Activated CD4-positive, alpha-beta T cell treated with anti-CD3 and anti-CD28 coated beads, Interleukin-10, Interleukin-2, amounts not matched to agents 100 ng/mL and 50 ng/mL, durations not matched to agents 16 hours and 8 hours (primary cell): ENCODE measurements around the gene SCN8A.

Experiments
- DNase-seq: peaks from one replicate; pipeline ENCODE4 v3.0.0-alpha.2; 2020

The SCN8A gene

DNA sequence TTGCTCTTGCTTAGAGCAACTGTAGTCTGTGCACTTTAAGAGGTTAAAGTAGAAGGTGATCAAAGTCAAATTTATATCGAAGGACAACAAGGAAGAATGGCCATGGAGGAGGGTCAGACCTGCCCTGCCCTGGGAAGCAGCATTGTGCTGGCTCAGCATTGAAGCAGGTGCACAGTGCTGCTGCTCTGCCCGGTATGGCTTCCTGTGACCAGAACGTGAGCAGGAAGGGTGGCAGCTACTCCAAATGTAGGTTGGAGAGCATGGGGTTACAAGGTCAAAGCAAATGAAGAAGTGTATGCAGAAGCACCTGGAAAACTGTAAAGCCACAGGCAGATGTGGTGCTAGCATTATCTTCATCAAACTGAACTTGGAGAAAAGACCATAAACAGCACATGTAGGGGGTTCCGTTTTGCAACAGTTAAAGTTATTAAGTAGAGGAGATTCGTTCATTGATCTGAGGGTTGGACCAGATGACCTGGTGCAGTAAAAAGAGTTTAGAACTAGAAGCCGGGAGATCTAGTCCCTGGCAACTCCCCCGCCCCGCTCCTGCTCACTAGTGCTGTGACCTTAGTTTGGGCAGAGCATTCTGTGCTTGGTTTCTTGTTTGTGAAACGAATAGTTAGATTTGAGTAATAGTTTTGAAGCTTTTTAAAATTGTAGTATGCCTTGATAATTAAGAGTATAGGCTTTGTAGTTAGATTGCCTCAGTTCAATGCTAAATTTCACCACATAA is 84.2 kb downstream of the SCN8A start:
- no peak for DNase-seq

DNA sequence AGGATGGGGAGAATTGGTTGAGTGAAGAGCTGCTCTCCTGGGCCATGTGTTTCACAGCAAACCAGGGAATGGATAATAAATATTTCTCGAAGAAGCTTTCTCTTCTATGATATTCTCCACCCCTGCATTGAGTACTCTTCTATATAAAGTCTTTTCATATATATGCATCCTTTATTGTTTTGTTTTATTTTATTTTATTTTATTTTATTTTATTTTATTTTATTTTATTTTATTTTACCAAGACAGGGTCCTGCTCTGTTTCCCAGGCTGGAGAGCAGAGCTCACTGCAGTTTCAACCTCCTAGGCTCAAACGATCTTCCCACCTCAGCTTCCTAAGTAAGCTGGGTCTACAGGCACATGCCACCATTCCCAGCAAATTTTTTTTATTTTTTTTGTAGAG is 85.8 kb downstream of the SCN8A start:
- DNase-seq = no peak

DNA sequence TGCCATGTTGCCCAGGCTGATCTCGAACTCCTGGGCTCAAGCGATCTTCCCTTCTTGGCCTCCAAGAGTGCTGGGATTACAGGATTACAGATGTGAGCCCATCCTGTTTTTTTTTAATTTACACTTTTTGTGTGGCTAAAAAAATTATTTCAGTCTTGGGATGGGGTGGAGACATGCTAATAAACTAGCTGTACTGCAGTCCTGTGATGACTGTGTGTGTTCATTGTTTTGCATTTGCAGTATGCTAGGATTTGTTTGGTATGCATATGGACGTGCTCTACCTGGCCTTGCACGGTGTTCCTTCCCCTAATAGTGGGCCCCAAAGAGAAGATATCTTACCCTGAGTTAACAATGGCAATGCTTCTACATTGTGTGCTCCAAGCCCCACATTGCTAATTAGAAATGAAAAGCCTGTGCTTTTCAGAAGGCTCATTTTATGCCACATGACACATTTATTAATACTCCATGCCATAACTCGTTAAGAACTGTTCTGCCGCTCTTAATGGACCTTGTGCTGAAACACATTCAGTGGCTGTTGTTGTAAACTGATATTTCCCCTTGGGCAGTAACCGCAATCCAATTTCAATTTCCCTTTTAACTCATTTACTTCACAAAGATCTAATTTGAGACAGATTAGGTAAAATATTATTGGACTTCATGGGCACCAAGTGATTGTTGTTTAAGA is 86.4 kb downstream of the SCN8A start:
- DNase-seq = no peak

DNA sequence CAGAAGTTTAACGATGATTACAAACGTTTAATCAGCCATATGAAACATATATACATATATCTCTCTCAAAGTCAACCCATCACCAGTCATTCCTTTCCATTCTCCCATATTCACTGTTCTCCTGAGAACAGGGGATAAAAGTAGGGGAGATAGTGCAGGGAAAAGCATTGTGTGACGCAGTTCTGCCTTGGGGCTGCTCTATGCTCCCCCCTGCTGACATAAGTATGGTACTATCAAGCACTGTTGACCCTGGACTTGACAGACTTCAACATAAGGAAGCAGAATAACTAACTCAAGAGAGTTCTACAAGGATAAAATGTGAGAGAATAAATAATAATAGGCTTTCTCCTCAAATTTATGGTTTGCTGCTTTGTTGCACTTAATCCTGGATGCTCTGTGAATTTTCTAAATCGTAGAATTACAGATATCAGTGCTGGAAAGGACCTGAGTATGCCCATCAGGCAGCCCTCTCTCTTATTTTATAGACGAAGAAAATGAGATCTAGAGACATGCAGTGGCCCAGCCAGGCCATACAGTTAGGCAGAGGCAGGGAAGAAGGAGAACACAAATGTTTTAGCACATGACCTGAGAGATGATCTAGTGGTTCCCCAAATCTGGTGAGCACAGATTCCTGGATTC is 87.2 kb downstream of the SCN8A start:
- peak; percentile 39 for DNase-seq

DNA sequence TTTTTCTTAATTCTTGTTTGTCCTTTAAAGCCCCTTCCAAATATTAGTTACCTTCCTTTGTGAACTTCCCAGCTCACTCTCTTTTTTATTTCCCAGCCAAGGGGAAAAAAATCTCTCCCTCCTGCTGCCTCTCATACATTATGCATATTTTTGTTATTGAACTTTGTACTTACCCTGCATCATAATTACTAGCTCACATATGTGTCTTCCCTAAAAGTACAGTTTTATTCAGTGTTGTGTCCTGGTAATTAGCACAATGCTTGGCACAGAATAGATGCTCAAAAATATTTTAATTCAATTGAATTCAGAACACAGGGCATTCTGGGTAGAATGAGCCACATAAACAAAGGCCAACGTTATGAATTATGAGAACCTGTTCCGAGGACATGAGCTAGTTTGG is 91.9 kb downstream of the SCN8A start:
- no peak for DNase-seq

DNA sequence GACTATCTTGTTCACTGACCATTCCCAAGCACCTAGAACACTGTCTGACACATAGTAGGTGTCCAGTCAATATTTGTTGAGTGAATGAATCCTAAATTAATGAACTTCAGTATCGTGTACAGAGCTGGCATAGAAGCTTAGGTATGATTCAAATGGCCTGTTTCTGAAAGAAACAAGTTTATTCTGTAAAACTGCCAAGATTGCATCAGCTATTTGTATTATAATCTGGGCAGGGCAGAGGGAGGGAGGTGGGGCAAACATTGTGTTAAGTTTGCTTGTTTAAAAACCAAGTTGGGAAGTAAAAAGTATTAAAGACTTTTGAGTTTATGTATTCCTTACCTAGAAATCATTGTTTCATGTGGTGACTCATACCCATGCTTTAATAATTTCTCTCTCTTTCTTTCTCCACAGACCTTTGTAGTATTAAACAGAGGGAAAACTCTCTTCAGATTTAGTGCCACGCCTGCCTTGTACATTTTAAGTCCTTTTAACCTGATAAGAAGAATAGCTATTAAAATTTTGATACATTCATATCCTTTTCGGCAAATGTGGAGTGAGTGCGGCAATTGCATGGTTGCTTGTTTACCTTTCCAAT is 92.8 kb downstream of the SCN8A start:
- no peak for DNase-seq

DNA sequence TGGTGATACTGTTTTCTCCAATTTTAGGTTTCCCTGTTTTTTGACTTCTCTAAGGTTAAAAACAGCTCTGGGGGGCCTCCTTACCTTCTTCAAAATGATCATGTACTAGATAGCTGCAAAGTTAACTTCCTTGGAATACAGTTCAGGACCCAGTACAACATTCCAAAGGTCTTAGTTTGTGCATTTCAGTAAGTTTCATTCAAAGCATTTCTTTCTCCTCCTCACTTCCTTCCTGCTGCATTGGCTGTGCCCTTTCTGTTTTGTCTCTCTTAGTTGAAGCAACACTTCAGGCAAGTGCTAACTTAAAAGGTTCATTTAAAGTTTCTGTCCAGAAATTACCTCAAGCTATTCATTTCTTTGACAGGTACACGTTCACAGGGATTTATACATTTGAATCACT is 95.7 kb downstream of the SCN8A start:
- no peak for DNase-seq

DNA sequence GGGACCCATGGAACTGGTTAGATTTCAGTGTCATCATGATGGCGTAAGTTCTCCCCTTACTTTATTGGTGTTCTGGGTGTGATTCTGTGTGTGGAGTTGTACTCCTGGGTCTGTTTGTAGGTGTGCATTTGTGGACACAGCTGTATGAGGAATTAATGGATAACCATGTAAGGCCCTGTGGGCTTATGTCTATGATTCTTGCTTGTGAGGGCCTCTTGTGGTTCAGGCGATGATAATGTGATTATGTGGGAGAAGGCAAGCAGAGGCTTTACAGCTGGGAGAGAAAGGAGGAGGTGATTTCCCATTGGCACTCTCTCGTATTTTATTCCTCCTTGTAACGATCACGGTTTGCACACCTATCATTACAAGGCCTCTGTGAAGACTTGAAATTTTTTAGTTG is 96.1 kb downstream of the SCN8A start:
- DNase-seq = no peak

DNA sequence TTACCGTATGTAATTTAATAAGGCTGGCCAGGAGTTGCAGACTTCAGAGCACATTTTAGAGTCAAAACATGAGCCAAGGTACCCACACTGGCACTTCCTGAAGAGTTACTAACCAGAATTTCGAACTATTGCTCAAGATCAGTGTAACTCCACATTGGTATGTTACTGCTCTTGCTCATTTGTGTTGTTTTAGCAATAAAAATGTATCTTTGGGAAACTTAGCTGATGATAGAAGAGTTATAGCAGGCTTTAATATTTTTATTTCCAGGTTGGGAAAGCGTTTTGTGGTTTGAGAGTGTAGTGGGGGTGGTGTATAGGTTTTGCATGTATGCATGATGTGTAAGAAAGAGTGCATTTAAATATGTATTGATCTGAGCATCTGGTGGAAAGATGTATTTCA is 96.6 kb downstream of the SCN8A start:
- DNase-seq = no peak

DNA sequence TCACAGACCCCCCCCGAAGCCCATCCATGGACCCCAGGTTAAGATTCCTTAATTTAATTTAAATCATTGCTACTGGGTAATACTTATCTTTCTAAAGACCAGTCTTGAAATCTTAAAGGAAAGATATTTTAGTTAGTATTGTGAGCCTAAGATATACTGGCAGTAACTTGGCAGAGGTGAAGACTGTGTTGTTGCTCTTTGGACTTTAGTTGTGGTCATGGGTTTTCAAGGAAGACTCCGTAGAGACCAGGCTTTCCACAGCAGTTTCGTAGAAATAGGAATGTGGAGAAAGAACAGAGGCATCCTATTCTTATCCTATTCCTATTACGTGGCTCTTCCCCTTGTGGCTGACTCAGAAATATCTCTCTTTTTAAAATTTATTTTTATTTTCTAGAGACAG is 99.0 kb downstream of the SCN8A start:
- DNase-seq = no peak

DNA sequence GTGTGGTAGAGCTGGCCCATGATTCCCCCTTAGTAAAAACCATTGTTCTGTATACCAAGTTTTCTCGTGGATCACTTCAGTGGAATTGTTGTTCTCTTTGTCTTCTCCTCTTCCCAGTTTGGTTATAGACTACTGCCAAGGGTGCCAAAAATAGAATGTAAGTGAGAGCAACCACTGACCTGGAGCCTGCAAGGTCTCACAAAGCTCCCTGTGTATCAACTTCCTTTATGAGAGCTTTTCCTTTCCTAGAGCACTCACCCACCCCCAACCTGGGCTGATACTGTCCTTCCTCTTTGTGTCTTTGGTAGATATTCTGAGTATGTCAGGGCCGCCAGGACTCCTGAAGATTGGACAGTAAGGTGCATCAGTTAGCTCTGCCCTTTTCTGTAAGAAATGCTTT is 101.0 kb downstream of the SCN8A start:
- no peak for DNase-seq

DNA sequence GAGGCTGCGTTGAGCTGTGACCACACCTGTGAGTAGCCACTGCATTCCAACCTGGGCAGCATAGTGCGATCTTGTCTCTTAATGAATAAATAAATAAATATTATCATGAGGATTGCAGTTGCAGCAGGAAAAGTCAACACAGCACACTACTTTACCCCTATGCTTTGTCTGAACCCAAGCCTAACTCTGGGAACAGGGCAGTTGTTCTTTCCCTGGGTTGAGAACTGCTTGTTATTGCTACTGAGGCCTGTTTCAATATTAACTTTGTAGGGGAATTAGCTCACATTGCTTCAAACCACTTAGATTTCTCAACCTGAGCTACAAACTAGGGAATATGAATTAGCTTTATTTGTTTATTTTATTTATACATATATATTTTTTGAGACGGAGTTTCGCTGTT is 102.5 kb downstream of the SCN8A start:
- no peak for DNase-seq

DNA sequence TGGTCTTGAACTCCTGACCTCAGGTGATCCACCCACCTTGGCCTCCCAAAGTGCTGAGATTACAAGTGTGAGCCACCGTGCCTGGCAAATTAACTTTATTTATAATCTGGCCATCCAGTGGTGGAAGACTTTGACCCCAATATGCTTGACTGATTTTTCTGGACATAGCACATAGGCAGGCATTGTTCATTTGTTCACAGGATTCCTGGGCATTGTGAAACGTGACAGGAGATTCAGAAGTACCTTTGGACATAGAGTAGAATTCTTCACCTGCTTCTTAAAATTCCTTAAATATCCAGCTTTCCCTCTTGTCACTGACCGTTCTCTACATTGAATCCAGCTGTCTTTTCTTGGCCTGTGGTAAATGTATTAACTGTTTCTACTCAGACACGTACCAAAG is 103.1 kb downstream of the SCN8A start:
- DNase-seq = no peak

DNA sequence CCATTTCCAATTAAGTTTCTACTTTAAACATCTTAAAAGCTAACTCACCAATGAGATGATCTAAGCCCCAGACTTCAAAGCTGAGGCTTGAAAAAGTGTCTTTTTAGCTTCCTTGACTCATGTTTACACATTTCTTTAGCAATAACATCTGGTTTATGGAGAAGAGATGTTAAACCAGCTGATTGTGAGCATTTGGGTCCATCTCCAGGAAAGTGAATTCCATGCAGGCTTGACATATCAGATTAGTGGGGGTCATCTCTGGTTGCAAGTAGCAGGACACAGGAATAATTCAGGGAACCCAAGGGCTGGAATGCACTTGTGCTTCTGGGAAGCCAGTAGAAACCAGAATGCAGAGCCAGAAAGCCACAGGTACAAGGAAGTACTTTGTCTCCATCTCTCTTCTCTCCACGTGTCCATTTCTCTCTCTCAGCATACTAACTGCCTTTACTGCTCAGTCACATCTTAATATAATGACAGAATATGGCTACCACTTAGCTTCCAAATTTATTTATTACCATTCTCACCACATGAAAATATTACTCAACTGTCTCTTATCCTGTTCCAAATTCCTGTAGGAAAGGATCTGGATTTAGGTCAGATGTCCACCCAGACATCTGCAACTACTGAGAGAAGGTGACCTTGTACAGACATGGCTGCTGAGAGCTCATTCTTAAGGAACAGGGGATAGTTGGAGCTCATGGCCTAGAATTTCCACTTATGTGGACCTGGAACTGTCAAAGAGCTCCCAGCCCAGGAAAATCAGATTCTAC is 104.4 kb downstream of the SCN8A start:
- DNase-seq = no peak

DNA sequence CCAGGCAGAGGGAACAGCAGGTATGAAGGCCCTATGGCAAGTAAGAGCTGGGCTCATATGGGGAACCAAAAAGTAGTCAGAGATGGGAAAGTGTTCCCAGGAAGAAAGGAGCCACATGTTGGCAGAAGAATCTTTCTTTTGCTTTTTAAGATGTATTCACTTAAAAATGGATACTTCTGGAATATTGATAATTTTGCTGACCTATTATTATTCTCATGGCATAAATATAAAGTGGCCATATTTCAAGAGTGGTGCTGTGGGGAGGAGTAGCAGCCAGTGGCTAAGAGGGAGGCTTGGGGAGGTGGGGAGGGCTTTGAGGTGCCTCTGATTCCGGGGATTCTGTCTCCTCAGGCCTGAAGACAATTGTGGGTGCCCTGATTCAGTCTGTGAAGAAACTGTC is 108.2 kb downstream of the SCN8A start:
- no peak for DNase-seq

DNA sequence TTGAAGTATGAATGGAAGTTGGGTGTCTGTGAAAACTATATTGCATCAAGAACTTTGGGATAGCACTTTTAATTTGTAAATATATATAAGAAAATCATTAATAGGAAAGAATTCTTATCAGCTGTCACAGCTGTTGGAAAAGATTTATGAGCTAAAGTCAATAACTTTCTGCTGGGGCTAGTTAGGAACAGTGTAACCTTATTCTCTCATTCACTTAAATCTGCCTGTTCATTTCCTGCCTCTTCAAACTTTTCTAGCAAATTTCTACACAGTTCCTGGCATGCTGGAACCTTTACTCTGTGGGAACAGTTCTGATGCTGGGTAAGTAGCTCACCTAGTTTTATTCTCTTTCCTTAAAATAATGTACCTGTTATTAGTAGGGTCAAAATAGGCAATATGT is 109.9 kb downstream of the SCN8A start:
- DNase-seq = no peak

DNA sequence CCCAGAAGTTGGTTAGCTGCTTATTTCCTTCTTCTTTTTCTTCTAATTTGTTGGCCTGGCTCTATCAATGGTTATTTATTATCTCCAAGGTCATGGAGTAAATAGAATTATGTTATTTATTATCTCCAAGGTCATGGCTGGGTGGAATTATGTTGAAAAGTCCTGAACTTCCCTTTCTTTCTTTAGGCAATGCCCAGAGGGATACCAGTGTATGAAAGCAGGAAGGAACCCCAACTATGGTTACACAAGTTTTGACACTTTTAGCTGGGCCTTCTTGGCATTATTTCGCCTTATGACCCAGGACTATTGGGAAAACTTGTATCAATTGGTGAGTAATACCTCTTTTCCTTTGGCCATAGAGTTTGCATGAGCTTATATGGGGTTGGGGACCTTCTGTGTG is 111.6 kb downstream of the SCN8A start:
- no peak for DNase-seq

DNA sequence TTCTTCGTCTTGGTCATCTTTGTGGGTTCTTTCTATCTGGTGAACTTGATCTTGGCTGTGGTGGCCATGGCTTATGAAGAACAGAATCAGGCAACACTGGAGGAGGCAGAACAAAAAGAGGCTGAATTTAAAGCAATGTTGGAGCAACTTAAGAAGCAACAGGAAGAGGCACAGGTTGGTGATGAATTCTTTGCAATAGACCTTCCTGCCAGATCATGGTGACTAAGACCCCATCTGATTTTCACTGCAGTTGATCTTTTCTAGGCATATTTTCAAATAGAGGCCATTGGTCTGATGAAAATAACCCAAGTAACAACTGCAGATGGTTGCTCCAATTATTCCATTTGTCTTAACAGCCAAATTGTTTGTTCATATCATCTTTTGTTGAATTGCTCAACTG is 114.4 kb downstream of the SCN8A start:
- no peak for DNase-seq

DNA sequence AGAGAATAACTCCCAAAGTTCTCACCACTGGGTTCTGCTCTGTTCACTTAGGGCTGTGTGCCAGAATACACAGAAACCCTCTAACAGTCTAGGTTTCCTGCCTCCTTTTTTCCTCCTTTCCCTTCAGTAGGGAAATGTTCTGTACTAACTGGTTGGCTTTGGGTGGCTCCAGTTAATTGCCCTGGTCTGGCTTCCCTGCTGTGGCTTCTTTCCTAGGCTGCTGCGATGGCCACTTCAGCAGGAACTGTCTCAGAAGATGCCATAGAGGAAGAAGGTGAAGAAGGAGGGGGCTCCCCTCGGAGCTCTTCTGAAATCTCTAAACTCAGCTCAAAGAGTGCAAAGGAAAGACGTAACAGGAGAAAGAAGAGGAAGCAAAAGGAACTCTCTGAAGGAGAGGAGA is 115.2 kb downstream of the SCN8A start:
- no peak for DNase-seq

DNA sequence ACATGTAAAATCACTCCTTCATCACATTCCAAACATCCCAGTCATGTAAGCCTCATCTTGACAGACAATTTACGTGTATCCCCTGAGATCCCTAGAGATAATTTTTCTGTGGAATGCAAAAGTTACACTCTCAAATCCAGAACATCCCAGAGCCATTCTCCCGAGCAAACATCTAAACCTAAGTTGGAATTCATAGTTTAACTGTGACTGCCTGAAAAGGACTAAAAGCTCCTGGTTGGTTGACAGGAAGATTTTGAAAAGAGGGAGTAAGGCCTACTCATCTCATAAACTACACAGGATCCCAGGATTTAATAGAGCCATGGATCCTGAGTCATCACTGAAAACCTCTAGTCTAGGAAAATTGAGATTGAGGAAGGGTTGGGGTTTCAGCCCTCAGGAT is 123.6 kb downstream of the SCN8A start:
- DNase-seq = no peak

DNA sequence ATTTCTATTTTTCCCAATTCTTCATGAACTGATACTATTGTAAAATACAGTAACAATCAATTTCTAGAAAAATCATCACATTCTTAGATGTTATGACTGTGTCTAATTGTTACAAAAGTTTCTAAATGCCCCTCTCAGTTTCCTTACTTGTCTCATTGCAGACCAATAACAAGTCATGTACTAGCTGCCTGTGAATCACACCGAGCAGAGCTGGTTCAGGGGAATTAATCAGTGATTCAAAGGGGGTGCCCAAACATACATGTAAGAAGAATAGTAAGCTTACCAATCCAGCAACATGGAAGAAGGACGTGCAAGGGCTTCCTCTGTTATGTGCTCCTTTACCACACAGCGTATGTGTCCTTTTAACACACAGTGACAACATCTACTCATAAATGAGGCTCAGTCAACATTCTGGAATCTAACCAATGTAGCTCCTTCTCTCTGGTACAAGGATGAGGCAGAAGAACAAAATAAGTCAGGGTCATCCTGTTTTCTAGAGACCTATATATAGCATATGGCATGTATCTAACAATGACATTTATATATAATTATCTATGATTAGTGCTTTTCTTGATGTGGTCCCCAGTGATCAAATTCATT is 126.4 kb downstream of the SCN8A start:
- no peak for DNase-seq

DNA sequence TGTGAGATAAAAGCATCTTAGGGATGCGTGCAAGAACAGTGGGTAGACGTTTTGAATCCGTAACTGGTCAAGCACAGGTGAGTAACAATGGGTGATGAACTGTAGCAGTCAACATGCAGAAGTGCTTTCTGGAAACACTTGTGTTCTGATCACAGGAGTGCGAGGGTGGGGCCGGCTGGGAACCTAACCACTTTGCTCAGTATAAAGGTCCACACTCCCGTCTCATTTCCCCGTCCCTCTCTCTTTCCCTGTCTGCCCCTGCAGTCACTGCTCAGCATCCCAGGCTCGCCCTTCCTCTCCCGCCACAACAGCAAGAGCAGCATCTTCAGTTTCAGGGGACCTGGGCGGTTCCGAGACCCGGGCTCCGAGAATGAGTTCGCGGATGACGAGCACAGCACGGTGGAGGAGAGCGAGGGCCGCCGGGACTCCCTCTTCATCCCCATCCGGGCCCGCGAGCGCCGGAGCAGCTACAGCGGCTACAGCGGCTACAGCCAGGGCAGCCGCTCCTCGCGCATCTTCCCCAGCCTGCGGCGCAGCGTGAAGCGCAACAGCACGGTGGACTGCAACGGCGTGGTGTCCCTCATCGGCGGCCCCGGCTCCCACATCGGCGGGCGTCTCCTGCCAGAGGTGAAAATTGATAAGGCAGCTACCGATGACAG is 130.4 kb downstream of the SCN8A start:
- DNase-seq = peak; percentile 40
